Esophagus squamous epithelium (tissue), 5 donors: ENCODE measurements around the gene ANKRD66. TPM values are rescaled to one million over a fixed set of nuclear protein-coding genes. Genes with fewer than 3 reads are reported as not detected.
"Not testable (repeated sequence)": the region's sequence is repeated elsewhere in the genome, so short reads cannot be mapped to it uniquely, and the experiment has no call there.

ENCODE experiments used
- DNase-seq: peaks from one replicate; lab custom pipeline; 2025; lab: John Stamatoyannopoulos, UW
- H3K27ac ChIP-seq, 4 donors: fragments of 200-600 bp; sonication (generic); one replicate each; pipeline ENCODE4 v1.5.1; 2016 to 2019; ENCODE audit warnings: mild to moderate bottlenecking in 1 of 4
- H3K27me3 ChIP-seq, 4 donors: fragments of 200-600 bp; sonication (generic); 1 replicate in 3 of 4; 2 replicates in 1 of 4; pipeline versions ENCODE4 v1.5.1 to v1.6.0; 2017 to 2021; ENCODE audit warnings: antibody characterized with exemption in 1 of 4
- H3K36me3 ChIP-seq, 3 donors: fragments of 200-600 bp; sonication (generic); one replicate each; pipeline ENCODE4 v1.5.1; 2016 to 2019
- H3K4me1 ChIP-seq, 3 donors: fragments of 200-600 bp; sonication (generic); one replicate each; pipeline ENCODE4 v1.5.1; 2017 to 2019
- H3K4me3 ChIP-seq, 4 donors: fragments of 200-600 bp; sonication (generic); 1 replicate in 3 of 4; 2 replicates in 1 of 4; pipeline ENCODE4 v1.5.1; 2016 to 2019; ENCODE audit warnings: mild to moderate bottlenecking in 2 of 4, moderate library complexity in 1 of 4
- H3K9me3 ChIP-seq, 3 donors: fragments of 200-600 bp; sonication (generic); one replicate each; pipeline ENCODE4 v1.5.1; 2016 to 2019
- POLR2A ChIP-seq, 4 donors: fragments of 450-650 bp; IDR thresholded peaks; one replicate each; pipeline ENCODE4 v1.6.1; 2017; ENCODE audit warnings: antibody characterized with exemption in 4 of 4, mild to moderate bottlenecking in 4 of 4, moderate library complexity in 3 of 4
- WGBS, 2 donors: methylation state at CpG; one replicate each; pipeline ENCODE4 v1.1.5; 2018; 5-methylcytosine and 5-hydroxymethylcytosine counted together
- intact Hi-C: fragments of 100-400 bp; cut with DNase I; formaldehyde crosslinking; loops from one replicate; pipeline ENCODE4 v1.15.0; 2022
- total RNA-seq, 4 donors: library from RNA; depleted of rRNA; stranded (reverse); fragments of >200 nt; gene quantifications; one replicate each; pipeline ENCODE4 v1.1.0, GENCODE V29; 2016
- TF ChIP-seq, protein P1 (sequence below), 6 experiments: fragments of 450-650 bp in 4 of 6; fragments of 200-600 bp in 2 of 6; sonication (generic) in 2 of 6; IDR thresholded peaks; one replicate each; pipeline ENCODE4 v1.5.1; 2016 to 2019; ENCODE audit warnings: antibody characterized with exemption in 6 of 6, mild to moderate bottlenecking in 4 of 6, moderate library complexity in 4 of 6
- donor health status: DM: yes; HTN: yes; CAD: no.

Gene ANKRD66
- total RNA-seq, 4 donors from 2014 or later = not detected

- H3K9me3 ChIP-seq = no peaks in the 10 kb centered on the region
- no peaks in the 10 kb centered on the region for H3K4me1 ChIP-seq
- no peak for DNase-seq
- H3K4me3 ChIP-seq = no peak overlapping the region
- H3K36me3 ChIP-seq = no peaks in the 10 kb centered on the region
- WGBS, 2 donors = 91 to 93% methylated on average over 4 of the region's 4 CpGs
- no peak overlapping the region for H3K27ac ChIP-seq
- TF ChIP-seq POLR2A (IDR thresholded peaks at IDR 0.05) = no peak
- TF ChIP-seq, protein P1, sequence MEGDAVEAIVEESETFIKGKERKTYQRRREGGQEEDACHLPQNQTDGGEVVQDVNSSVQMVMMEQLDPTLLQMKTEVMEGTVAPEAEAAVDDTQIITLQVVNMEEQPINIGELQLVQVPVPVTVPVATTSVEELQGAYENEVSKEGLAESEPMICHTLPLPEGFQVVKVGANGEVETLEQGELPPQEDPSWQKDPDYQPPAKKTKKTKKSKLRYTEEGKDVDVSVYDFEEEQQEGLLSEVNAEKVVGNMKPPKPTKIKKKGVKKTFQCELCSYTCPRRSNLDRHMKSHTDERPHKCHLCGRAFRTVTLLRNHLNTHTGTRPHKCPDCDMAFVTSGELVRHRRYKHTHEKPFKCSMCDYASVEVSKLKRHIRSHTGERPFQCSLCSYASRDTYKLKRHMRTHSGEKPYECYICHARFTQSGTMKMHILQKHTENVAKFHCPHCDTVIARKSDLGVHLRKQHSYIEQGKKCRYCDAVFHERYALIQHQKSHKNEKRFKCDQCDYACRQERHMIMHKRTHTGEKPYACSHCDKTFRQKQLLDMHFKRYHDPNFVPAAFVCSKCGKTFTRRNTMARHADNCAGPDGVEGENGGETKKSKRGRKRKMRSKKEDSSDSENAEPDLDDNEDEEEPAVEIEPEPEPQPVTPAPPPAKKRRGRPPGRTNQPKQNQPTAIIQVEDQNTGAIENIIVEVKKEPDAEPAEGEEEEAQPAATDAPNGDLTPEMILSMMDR (IDR thresholded peaks at IDR 0.05) = no peak
- peaks cover 0 to 11% (median 0%) of the 10 kb centered on the region in 4 donors for H3K27me3 ChIP-seq
- intact Hi-C loops = no loop called here
Measured at GRCh38 chr6:46758960-46759753, 12.4 kb downstream of the ANKRD66 start.

GRCh38 chr6:46760925-46761324 is 14.2 kb downstream of the ANKRD66 start:
- Histone ChIP-seq H3K27me3 (peaks cover 0 to 4% (median 0%) of the 10 kb centered on the region in 4 donors), H3K9me3 (no peaks in the 10 kb centered on the region), H3K27ac (no peak overlapping the region), H3K36me3 (no peaks in the 10 kb centered on the region), H3K4me3 (no peak overlapping the region), H3K4me1 (no peaks in the 10 kb centered on the region)
- no peak for TF ChIP-seq POLR2A (IDR thresholded peaks at IDR 0.05)
- TF ChIP-seq, protein P1 (IDR thresholded peaks at IDR 0.05) = no peak
- 60 to 61% methylated on average over 3 of the region's 3 CpGs for WGBS, 2 donors
- intact Hi-C loops = no loop called here
- DNase-seq = no peak

- DNase-seq = no peak
- WGBS, 2 donors = 76 to 83% methylated on average over 2 of the region's 2 CpGs
- Histone ChIP-seq H3K9me3 (no peaks in the 10 kb centered on the region), H3K4me1 (no peaks in the 10 kb centered on the region), H3K36me3 (no peaks in the 10 kb centered on the region), H3K27ac (no peak overlapping the region), H3K4me3 (no peak overlapping the region), H3K27me3 (peaks cover 0 to 4% (median 0%) of the 10 kb centered on the region in 4 donors)
- intact Hi-C loops = no loop called here
- TF ChIP-seq, protein P1 (IDR thresholded peaks at IDR 0.05) = no peak
- no peak for TF ChIP-seq POLR2A (IDR thresholded peaks at IDR 0.05)
Measured at GRCh38 chr6:46763466-46763865, 16.7 kb downstream of the ANKRD66 start.

- intact Hi-C loops, H3K27ac ChIP-seq, DNase-seq, H3K4me3 ChIP-seq, H3K4me1 ChIP-seq, H3K9me3 ChIP-seq, H3K36me3 ChIP-seq: not testable (repeated sequence)
- WGBS, 2 donors = 85 to 93% methylated on average over 10 of the region's 10 CpGs
- peaks cover 0 to 12% (median 0%) of the 10 kb centered on the region in 4 donors for H3K27me3 ChIP-seq
Measured at GRCh38 chr6:46764280-46764679, 17.5 kb downstream of the ANKRD66 start.

GRCh38 chr6:46764961-46765360 is 18.2 kb downstream of the ANKRD66 start:
- peaks cover 0 to 9% (median 0%) of the 10 kb centered on the region in 4 donors for H3K27me3 ChIP-seq
- H3K9me3 ChIP-seq = no peaks in the 10 kb centered on the region
- 94% methylated on average over 5 of the region's 5 CpGs for WGBS, 2 donors
- TF ChIP-seq, protein P1 (IDR thresholded peaks at IDR 0.05) = no peak
- no peak for TF ChIP-seq POLR2A (IDR thresholded peaks at IDR 0.05)
- H3K4me3 ChIP-seq = no peak overlapping the region
- no peaks in the 10 kb centered on the region for H3K36me3 ChIP-seq
- no peak for DNase-seq
- H3K4me1 ChIP-seq = no peaks in the 10 kb centered on the region
- no peak overlapping the region for H3K27ac ChIP-seq
- intact Hi-C loops = no loop called here
